ENCODE measurements around the gene TIFAB. TPM values are rescaled to one million over a fixed set of nuclear protein-coding genes. Genes with fewer than 3 reads are reported as not detected.

Gene TIFAB
- total and polyA plus RNA-seq, 2 experiments from 2014 or later = not detected

GRCh38 chr5:135430135-135430437, 22.1 kb downstream of the TIFAB start:
- no peak overlapping the region for H3K27ac Mint-ChIP-seq

More at GRCh38 chr5:135430135-135430437, 22.1 kb downstream of the TIFAB start:
- Histone ChIP-seq H4K20me1 (replicated peaks; ENCODE audit: insufficient read depth) (no peaks in the 10 kb centered on the region), H3K4me2 (no peak overlapping the region), H3K4me1 (ENCODE audit: insufficient read depth) (no peaks in the 10 kb centered on the region), H2AFZ (no peak overlapping the region), H3K79me2 (replicated peaks; ENCODE audit: insufficient read depth) (no peaks in the 10 kb centered on the region), H3K9me2 (ENCODE audit: insufficient read depth) (no peaks in the 10 kb centered on the region), H3K27me3 (ENCODE audit: insufficient read depth) (no peaks in the 10 kb centered on the region), H3K27ac (ENCODE audit: low read depth) (no peak overlapping the region), H3K4me3 (no peak overlapping the region), H3K36me3 (ENCODE audit: insufficient read depth) (no peaks in the 10 kb centered on the region), H3F3A (replicated peaks; ENCODE audit: low read depth) (no peaks in the 10 kb centered on the region)
- ATAC-seq (no peak), DNase-seq (ENCODE audit: low spot score) (no peak)
- Mint-ChIP-seq H3K4me3 (no peak overlapping the region), H3K36me3 (ENCODE audit: low read depth) (peaks cover 8% of the 10 kb centered on the region; the same call in 2 of the 3 replicates), H3K9me3 (peaks cover 11% of the 10 kb centered on the region; the same call in 2 of the 3 replicates), H3K4me1 (peaks cover 11% of the 10 kb centered on the region), H3K27me3 (ENCODE audit: insufficient read depth, low read depth, poor library complexity) (peaks cover 2% of the 10 kb centered on the region)
- TF ChIP-seq ZNF331 (CRISPR knock-in tag; IDR thresholded peaks at IDR 0.05; ENCODE audit: low read depth) = no peak
- no peak for TF ChIP-seq EZH2 (IDR thresholded peaks at IDR 0.05; ENCODE audit: low read depth, unreplicated experiment)
- TF ChIP-seq, protein P1, sequence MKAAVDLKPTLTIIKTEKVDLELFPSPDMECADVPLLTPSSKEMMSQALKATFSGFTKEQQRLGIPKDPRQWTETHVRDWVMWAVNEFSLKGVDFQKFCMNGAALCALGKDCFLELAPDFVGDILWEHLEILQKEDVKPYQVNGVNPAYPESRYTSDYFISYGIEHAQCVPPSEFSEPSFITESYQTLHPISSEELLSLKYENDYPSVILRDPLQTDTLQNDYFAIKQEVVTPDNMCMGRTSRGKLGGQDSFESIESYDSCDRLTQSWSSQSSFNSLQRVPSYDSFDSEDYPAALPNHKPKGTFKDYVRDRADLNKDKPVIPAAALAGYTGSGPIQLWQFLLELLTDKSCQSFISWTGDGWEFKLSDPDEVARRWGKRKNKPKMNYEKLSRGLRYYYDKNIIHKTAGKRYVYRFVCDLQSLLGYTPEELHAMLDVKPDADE (IDR thresholded peaks at IDR 0.05) = no peak
- TF ChIP-seq CREB1 (CRISPR knock-in tag; IDR thresholded peaks at IDR 0.05; ENCODE audit: low read depth) = no peak
- TF ChIP-seq ZNF114 (CRISPR knock-in tag; IDR thresholded peaks at IDR 0.05) = no peak
- no peak for TF ChIP-seq CTCF (conservative IDR thresholded peaks at IDR 0.05; ENCODE audit: low read depth in 2 of 2)
- no peak for TF ChIP-seq POLR2AphosphoS5 (IDR thresholded peaks at IDR 0.05; ENCODE audit: low read depth)
- TF ChIP-seq NANOG (IDR thresholded peaks at IDR 0.05; ENCODE audit: borderline replicate concordance) = no peak
- no peak for TF ChIP-seq ZNF462 (CRISPR knock-in tag; IDR thresholded peaks at IDR 0.05)
- no peak for TF ChIP-seq EZH2phosphoT487 (IDR thresholded peaks at IDR 0.05; ENCODE audit: unreplicated experiment)
- TF ChIP-seq STAT1 (IDR thresholded peaks at IDR 0.05; ENCODE audit: unreplicated experiment) = no peak
- TF ChIP-seq REST (IDR thresholded peaks at IDR 0.05; ENCODE audit: unreplicated experiment) = no peak
- TF ChIP-seq JUNB (IDR thresholded peaks at IDR 0.05; ENCODE audit: unreplicated experiment) = no peak

Data from GM23338 (cell line).